NT2/D1 (cell line): ENCODE results near the gene NOTCH2.
"Not testable (repeated sequence)": the region's sequence is repeated elsewhere in the genome, so short reads cannot be mapped to it uniquely, and the experiment has no call there.

Experiments used
- YY1 ChIP-seq: IDR thresholded peaks from 2 replicates; pipeline ENCODE4 v1.6.1; 2011; ENCODE audit not compliant: insufficient read length, insufficient read depth
- ZNF274 ChIP-seq: IDR thresholded peaks from 2 replicates; pipeline ENCODE4 v1.6.1; 2011; ENCODE audit warnings: mild to moderate bottlenecking, low read depth, low read length

DNA sequence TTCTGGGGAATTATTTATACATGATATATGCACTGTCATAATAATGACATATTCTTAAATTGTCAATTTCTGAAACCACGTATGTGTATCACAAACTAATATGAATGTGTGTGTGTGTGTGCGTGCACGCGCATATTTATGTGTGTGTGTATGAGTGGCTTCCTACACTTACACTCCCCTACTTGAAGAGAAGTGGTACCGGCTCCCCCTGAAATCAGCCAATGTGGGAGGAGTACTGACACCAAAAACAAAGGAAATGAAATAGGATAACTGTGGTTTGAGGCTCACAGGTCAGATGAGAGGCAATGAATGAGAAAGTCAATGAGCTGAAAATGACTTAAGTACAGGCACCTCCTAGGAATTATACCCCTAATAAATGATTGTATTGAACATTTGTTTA, 42.8 kb upstream of the NOTCH2 start:
- TF ChIP-seq YY1, ZNF274: not testable (repeated sequence)
